ENCODE data around the gene DMD.

Gene DMD

GRCh38 chrX:31747411-31747810 lies 1463.9 kb downstream of the DMD start:
- H3K4me3 ChIP-seq (ENCODE audit: low read length) = no peak overlapping the region
- DNase-seq (ENCODE audit: low read depth) = no peak
- no peak for TF ChIP-seq CTCF (IDR thresholded peaks at IDR 0.05; ENCODE audit: insufficient read depth, low read depth, low read length, missing control alignments)

- TF ChIP-seq CTCF (IDR thresholded peaks at IDR 0.05; ENCODE audit: insufficient read depth, low read depth, low read length, missing control alignments) = no peak
- H3K4me3 ChIP-seq (ENCODE audit: low read length) = no peak overlapping the region
- no peak for DNase-seq (ENCODE audit: low read depth)
These were observed 1468.3 kb downstream of the DMD start for GRCh38 chrX:31743004-31743403.

- DNase-seq (ENCODE audit: low read depth) = no peak
- no peak overlapping the region for H3K4me3 ChIP-seq (ENCODE audit: low read length)
- no peak for TF ChIP-seq CTCF (IDR thresholded peaks at IDR 0.05; ENCODE audit: insufficient read depth, low read depth, low read length, missing control alignments)
These were observed 1493.9 kb downstream of the DMD start for GRCh38 chrX:31717474-31717873.

GRCh38 chrX:31715675-31716074 lies 1495.7 kb downstream of the DMD start:
- TF ChIP-seq CTCF (IDR thresholded peaks at IDR 0.05; ENCODE audit: insufficient read depth, low read depth, low read length, missing control alignments) = no peak
- DNase-seq (ENCODE audit: low read depth) = no peak
- no peak overlapping the region for H3K4me3 ChIP-seq (ENCODE audit: low read length)

- no peak overlapping the region for H3K4me3 ChIP-seq (ENCODE audit: low read length)
- TF ChIP-seq CTCF (IDR thresholded peaks at IDR 0.05; ENCODE audit: insufficient read depth, low read depth, low read length, missing control alignments) = no peak
- no peak for DNase-seq (ENCODE audit: low read depth)
These were observed 1496.6 kb downstream of the DMD start for GRCh38 chrX:31714797-31715196.

GRCh38 chrX:31713120-31713519 lies 1498.2 kb downstream of the DMD start:
- no peak overlapping the region for H3K4me3 ChIP-seq (ENCODE audit: low read length)
- TF ChIP-seq CTCF (IDR thresholded peaks at IDR 0.05; ENCODE audit: insufficient read depth, low read depth, low read length, missing control alignments) = no peak
- DNase-seq (ENCODE audit: low read depth) = no peak

- DNase-seq (ENCODE audit: low read depth) = no peak
- no peak for TF ChIP-seq CTCF (IDR thresholded peaks at IDR 0.05; ENCODE audit: insufficient read depth, low read depth, low read length, missing control alignments)
- no peak overlapping the region for H3K4me3 ChIP-seq (ENCODE audit: low read length)
These were observed 1500.2 kb downstream of the DMD start for GRCh38 chrX:31711166-31711565.
